Lower lobe of right lung (tissue), 2 donors: Measurements from ENCODE around the gene MSI2. TPM values are rescaled to one million over a fixed set of nuclear protein-coding genes. Genes with fewer than 3 reads are reported as not detected.

ENCODE experiments used
- ATAC-seq, 2 donors: fragments of 200-7000 bp; cut with Tn5 transposase; one replicate each; pipeline ENCODE4 v1.9.1; 2020 to 2022; ENCODE audit warnings: mild to moderate bottlenecking in 2 of 2, moderate library complexity in 2 of 2
- DNase-seq: peaks from one replicate; pipeline ENCODE4 v3.0.0-alpha.2; 2020
- H3K27ac ChIP-seq: fragments of 200-600 bp; one replicate; pipeline ENCODE4 v1.8.0; 2022
- H3K27me3 ChIP-seq: fragments of 200-600 bp; one replicate; pipeline ENCODE4 v1.8.0; 2022; ENCODE audit warnings: low read depth
- H3K36me3 ChIP-seq: fragments of 200-600 bp; one replicate; pipeline ENCODE4 v1.8.0; 2022; ENCODE audit warnings: mild to moderate bottlenecking
- H3K4me1 ChIP-seq: fragments of 200-600 bp; one replicate; pipeline ENCODE4 v1.8.0; 2022
- H3K4me3 ChIP-seq: fragments of 200-600 bp; one replicate; pipeline ENCODE4 v1.8.0; 2022; ENCODE audit warnings: mild to moderate bottlenecking
- H3K9me3 ChIP-seq: fragments of 200-600 bp; one replicate; pipeline ENCODE4 v1.8.0; 2022
- CTCF ChIP-seq: fragments of 200-600 bp; IDR thresholded peaks from one replicate; pipeline ENCODE4 v1.8.0; 2022; ENCODE audit warnings: antibody characterized with exemption, mild to moderate bottlenecking
- intact Hi-C: fragments of 100-400 bp; cut with DNase I; formaldehyde crosslinking; loops from one replicate; pipeline ENCODE4 v1.11.0; 2022
- total RNA-seq: library from RNA; stranded (reverse); fragmentation: NEBNext Ultra II Directional; extraction: Animal tissue kit (Norgen Biotek cat#: 25700); gene quantifications from one replicate; pipeline ENCODE4 v1.2.1, GENCODE V29; 2021
- donor health status: DM: no; HTN: yes; CAD: no; lungs with severe emphysema.

Gene MSI2
- total RNA-seq, 1 donor from 2014 or later, result 43.9 TPM

DNA sequence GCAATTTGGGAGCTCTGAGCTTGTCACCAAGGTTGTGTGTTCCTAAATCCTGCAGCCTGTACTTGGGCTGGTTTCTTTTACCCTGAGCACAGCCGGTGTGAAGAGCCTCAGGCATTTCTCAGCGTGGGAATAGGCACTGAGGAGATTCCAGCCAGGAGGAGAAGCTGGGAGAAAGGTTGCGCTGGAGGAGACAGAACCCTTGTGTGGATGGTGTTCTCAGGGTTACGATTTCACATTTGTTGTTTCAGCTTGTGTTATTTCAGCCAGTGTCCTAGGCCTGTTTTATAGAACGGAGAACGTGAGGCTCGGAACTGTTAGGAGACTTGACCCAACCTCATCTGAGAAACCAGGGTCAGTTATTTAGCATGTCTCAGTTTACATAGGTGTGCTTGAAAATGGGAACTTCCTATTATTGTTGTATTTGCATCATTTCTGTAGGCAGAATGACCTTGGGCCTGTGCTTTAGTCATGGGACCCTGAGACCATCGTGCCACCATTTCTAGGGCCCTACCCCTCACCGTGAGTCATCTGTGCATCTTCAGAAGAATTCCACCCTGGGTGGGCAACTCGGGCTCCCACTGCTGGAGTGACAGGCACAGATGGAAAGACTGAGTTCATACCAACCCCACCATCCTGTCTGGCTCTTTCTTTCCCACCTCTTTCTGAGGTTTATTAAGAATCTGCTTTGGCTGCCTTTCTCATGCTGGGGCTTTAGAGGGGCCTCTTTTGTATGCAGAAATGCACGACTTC, 134.9 kb downstream of the MSI2 start:
- intact Hi-C loops, result no loop called here
- Histone ChIP-seq H3K27ac (no peak overlapping the region), H3K36me3 (no peaks in the 10 kb centered on the region), H3K9me3 (peaks cover 16% of the 10 kb centered on the region), H3K27me3 (no peaks in the 10 kb centered on the region), H3K4me1 (no peaks in the 10 kb centered on the region), H3K4me3 (no peak overlapping the region)
- no peak for DNase-seq
- TF ChIP-seq CTCF, result no peak
- no peak for ATAC-seq

GRCh38 chr17:57391857-57392471, 135.6 kb downstream of the MSI2 start:
- Histone ChIP-seq H3K4me1 (no peaks in the 10 kb centered on the region), H3K27ac (no peak overlapping the region), H3K27me3 (no peaks in the 10 kb centered on the region), H3K4me3 (no peak overlapping the region), H3K36me3 (no peaks in the 10 kb centered on the region), H3K9me3 (peaks cover 9% of the 10 kb centered on the region)
- no peak for DNase-seq
- intact Hi-C loops, result no loop called here
- TF ChIP-seq CTCF, result no peak
- no peak for ATAC-seq

- no peaks in the 10 kb centered on the region for H3K36me3 ChIP-seq
- intact Hi-C loops, result no loop called here
- no peak for ATAC-seq
Measured at GRCh38 chr17:57393368-57393767, 137.0 kb downstream of the MSI2 start.

GRCh38 chr17:57394375-57394774, 138.1 kb downstream of the MSI2 start:
- Histone ChIP-seq H3K27ac (no peak overlapping the region), H3K9me3 (peaks cover 4% of the 10 kb centered on the region), H3K4me3 (no peak overlapping the region), H3K4me1 (no peaks in the 10 kb centered on the region), H3K36me3 (no peaks in the 10 kb centered on the region), H3K27me3 (no peaks in the 10 kb centered on the region)
- ATAC-seq (no peak), DNase-seq (no peak)
- intact Hi-C loops, result no loop called here
- no peak for TF ChIP-seq CTCF

More at GRCh38 chr17:57393368-57393767, 137.0 kb downstream of the MSI2 start:
- no peak overlapping the region for H3K27ac ChIP-seq
- no peaks in the 10 kb centered on the region for H3K27me3 ChIP-seq
- TF ChIP-seq CTCF, result no peak
- H3K9me3 ChIP-seq, result peaks cover 4% of the 10 kb centered on the region
- DNase-seq, result no peak
- H3K4me3 ChIP-seq, result no peak overlapping the region
- H3K4me1 ChIP-seq, result no peaks in the 10 kb centered on the region

DNA sequence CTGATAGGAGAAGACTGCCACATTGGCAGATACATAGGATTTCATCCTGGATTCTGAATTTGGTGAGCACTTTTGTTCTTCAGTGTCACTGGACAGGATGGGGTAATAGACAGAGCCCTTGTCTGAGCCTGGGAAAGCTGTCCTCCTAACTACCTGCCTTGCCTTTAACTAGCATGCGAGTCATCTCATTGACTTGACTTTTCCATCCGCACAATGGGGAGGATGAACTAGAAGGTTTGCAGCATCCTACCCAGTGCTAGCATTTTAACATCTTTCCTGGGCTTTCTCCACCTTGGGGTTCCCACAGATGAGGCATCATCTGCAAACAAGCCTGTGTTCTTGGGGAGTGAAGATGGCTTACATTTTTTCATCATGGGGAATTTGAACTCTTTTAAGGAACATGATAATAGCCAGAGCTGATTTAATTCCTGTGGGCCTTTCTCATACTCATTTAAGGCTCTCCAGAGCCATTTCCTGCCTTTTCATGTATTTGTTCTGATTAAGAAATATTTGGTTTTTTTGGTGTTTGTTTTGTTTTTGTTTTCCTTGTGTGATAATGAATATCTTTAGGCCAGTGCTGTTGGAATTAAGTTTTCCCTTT, 139.5 kb downstream of the MSI2 start:
- H3K4me1 ChIP-seq, result no peaks in the 10 kb centered on the region
- no peaks in the 10 kb centered on the region for H3K36me3 ChIP-seq
- DNase-seq (no peak), ATAC-seq (no peak)
- intact Hi-C loops, result no loop called here
- no peak overlapping the region for H3K27ac ChIP-seq
- no peak overlapping the region for H3K4me3 ChIP-seq
- TF ChIP-seq CTCF, result no peak
- peaks cover 4% of the 10 kb centered on the region for H3K9me3 ChIP-seq
- H3K27me3 ChIP-seq, result no peaks in the 10 kb centered on the region
